Stimulated activated memory B cell treated with anti-CD40 and anti-IgM and Interleukin-4, amounts not matched to agents 10 μg/mL and 1 μg/mL and 100 μg/mL, for 72 hours (primary cell): ENCODE data around the gene FNDC3B.

Experiments
- ATAC-seq: fragments of 150-1000 bp; cut with Tn5 transposase; 2 replicates; pipeline ENCODE4 v1.10.0; 2021
- H3K27ac Mint-ChIP-seq: one replicate; pipeline ENCODE4 v1.8.0; 2022; ENCODE audit warnings: mild to moderate bottlenecking, mixed read lengths
- H3K27me3 Mint-ChIP-seq: one replicate; pipeline ENCODE4 v1.8.0; 2022; ENCODE audit warnings: mixed read lengths
- H3K36me3 Mint-ChIP-seq: one replicate; pipeline ENCODE4 v1.8.0; 2022; ENCODE audit warnings: mixed read lengths
- H3K4me1 Mint-ChIP-seq: one replicate; pipeline ENCODE4 v1.8.0; 2022; ENCODE audit warnings: mixed read lengths
- H3K4me3 Mint-ChIP-seq: one replicate; pipeline ENCODE4 v1.8.0; 2022; ENCODE audit warnings: mild to moderate bottlenecking, moderate library complexity, mixed read lengths
- H3K9me3 Mint-ChIP-seq: one replicate; pipeline ENCODE4 v1.8.0; 2022; ENCODE audit warnings: mixed read lengths

Gene FNDC3B

GRCh38 chr3:172101107-172101506, 61.7 kb downstream of the FNDC3B start:
- peaks cover 11% of the 10 kb centered on the region for H3K4me1 Mint-ChIP-seq
- H3K4me3 Mint-ChIP-seq: no peak overlapping the region
- no peak overlapping the region for H3K27ac Mint-ChIP-seq
- H3K27me3 Mint-ChIP-seq: peaks cover 38% of the 10 kb centered on the region
- H3K36me3 Mint-ChIP-seq: no peaks in the 10 kb centered on the region
- no peaks in the 10 kb centered on the region for H3K9me3 Mint-ChIP-seq
- ATAC-seq: no peak

DNA sequence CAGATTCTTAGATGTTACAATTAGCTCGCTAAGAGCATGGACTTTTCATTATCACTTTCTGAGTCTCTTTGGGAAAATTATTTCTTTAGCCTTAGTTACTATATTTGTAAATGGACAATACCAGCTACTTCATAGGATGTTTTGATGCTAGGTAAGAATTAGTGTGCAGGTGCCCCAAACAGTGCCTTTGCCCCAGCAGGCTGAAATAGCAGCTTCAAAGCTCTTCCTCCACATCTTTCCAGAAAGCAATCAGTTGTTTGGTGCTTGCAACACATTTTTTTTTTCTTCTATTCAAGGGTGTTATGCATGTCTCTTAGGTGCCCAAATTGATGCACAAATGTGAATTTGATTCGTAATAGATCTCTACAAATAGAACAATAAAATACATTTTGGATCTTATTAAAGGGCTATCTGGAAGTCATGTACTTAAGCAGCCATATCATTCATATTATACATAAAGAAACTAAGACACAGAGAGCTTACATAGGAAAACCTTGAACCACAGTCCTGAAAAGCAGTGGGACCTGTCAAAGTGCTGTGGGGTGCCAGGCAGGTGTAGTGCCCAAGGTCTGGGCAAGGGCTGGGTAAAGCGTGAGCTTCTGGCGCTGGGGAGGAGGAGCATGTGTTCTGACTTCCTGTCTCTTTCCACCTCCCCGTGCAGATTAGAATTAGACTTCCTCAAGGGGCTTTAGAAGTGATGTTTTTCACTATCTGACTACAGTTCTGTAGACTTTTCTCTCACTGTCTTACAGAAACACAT, 62.9 kb downstream of the FNDC3B start:
- H3K4me3 Mint-ChIP-seq: peak overlapping the region; percentile 9
- no peaks in the 10 kb centered on the region for H3K9me3 Mint-ChIP-seq
- H3K27me3 Mint-ChIP-seq: peaks cover 43% of the 10 kb centered on the region
- H3K27ac Mint-ChIP-seq: no peak overlapping the region
- peaks cover 21% of the 10 kb centered on the region for H3K4me1 Mint-ChIP-seq
- H3K36me3 Mint-ChIP-seq: no peaks in the 10 kb centered on the region
- no peak for ATAC-seq

DNA sequence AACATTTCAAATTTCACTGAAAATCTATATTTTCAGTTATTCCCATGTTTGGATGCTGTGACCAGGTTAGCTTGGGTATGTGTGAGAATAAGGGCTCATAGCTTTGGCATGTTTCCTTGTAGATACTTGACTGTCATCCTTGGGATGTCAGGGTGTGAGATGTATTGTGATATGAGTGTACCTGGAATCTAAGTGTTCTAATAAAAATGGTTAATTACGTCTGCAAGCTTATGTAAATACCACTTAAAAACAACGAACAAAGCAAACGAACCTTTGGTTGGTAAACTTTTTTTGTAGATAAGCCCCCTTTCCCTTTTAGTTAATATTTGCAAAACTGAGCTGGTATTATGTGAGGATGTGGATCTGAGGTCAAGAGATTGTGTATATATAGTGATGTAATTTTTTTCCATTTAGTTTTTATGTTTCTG, 63.5 kb downstream of the FNDC3B start:
- ATAC-seq: no peak
- Mint-ChIP-seq H3K27me3 (peaks cover 43% of the 10 kb centered on the region), H3K27ac (no peak overlapping the region), H3K9me3 (no peaks in the 10 kb centered on the region), H3K4me1 (peaks cover 27% of the 10 kb centered on the region), H3K36me3 (no peaks in the 10 kb centered on the region), H3K4me3 (no peak overlapping the region)

DNA sequence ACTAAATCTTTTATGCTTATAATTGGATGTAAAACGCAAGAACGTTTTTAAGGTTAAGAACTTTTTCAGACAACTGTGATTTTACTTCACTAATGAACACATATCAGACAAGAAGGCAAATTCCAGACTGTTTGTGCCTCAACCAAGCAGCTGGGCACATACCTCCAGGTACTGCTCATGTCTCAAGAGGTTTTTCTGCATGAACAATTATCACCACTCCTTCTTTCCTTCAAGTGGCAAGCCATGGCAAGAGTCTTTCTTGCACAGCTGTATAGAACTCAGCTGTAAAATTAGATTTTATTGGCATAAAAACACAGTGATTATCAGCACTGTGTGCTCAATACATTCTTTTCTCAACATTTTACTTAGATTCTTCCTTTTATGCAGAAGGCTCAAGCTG, 64.3 kb downstream of the FNDC3B start:
- Mint-ChIP-seq H3K27ac (no peak overlapping the region), H3K36me3 (no peaks in the 10 kb centered on the region), H3K4me1 (peaks cover 29% of the 10 kb centered on the region), H3K27me3 (peaks cover 43% of the 10 kb centered on the region), H3K4me3 (no peak overlapping the region), H3K9me3 (no peaks in the 10 kb centered on the region)
- ATAC-seq: no peak

- H3K9me3 Mint-ChIP-seq: no peaks in the 10 kb centered on the region
- peaks cover 29% of the 10 kb centered on the region for H3K4me1 Mint-ChIP-seq
- H3K27me3 Mint-ChIP-seq: peaks cover 39% of the 10 kb centered on the region
- ATAC-seq: no peak
- H3K27ac Mint-ChIP-seq: no peak overlapping the region
- H3K36me3 Mint-ChIP-seq: no peaks in the 10 kb centered on the region
- H3K4me3 Mint-ChIP-seq: no peak overlapping the region
These were observed 65.2 kb downstream of the FNDC3B start for GRCh38 chr3:172104471-172105072.

DNA sequence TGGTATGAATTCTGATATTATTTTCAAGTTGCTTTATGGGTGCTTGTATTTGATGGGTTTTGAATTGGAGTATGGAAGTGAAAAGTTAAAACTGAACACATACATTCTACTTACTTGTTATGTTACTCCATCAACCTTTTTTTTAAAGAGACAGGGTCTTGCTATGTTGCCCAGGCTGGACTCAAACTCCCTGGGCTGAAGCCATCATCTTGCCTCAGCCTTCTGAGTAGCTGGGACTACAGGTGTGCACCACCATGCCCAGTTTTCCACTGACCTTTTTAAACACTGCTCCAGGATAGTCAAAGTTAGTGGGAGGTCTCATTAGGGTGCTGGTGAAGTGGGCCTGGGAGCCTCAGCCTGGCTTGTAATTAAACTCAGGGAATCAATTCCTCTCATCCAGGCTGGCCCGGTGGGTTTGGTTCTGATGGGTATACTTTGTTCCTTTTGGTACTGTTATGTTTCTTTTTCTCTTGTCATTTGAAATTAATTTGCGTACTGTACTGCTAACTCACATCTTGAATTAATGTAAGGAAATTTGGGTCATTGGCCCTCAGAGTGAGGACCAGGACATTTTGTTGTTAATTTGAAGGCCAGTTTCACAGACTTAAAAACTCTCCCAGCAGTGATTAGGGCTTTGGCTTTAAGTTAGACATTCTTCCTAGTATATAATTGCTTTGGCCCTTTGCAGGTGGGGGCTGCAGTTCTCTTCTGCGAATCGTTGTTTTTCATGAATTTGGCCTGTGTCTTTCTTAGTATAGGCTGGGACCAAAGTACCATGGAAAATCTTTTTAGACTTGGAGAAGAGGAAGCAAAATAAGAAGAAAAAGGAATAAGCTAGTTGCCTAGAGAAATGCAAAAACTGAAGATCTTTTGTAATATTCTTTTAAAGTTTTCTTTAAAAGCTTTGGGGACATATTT, 66.9 kb downstream of the FNDC3B start:
- no peak overlapping the region for H3K4me3 Mint-ChIP-seq
- H3K27me3 Mint-ChIP-seq: peaks cover 49% of the 10 kb centered on the region
- no peaks in the 10 kb centered on the region for H3K36me3 Mint-ChIP-seq
- peak overlapping the region; percentile 67 for H3K27ac Mint-ChIP-seq
- H3K9me3 Mint-ChIP-seq: no peaks in the 10 kb centered on the region
- ATAC-seq: no peak
- H3K4me1 Mint-ChIP-seq: peaks cover 29% of the 10 kb centered on the region

GRCh38 chr3:172106989-172107388, 67.6 kb downstream of the FNDC3B start:
- H3K9me3 Mint-ChIP-seq: no peaks in the 10 kb centered on the region
- peak overlapping the region; percentile 57 for H3K4me3 Mint-ChIP-seq
- H3K4me1 Mint-ChIP-seq: peaks cover 29% of the 10 kb centered on the region
- peak; percentile 77 for ATAC-seq
- peaks cover 45% of the 10 kb centered on the region for H3K27me3 Mint-ChIP-seq
- no peaks in the 10 kb centered on the region for H3K36me3 Mint-ChIP-seq
- H3K27ac Mint-ChIP-seq: peak overlapping the region; percentile 67

GRCh38 chr3:172107403-172107802, 68.0 kb downstream of the FNDC3B start:
- peak overlapping the region; percentile 57 for H3K4me3 Mint-ChIP-seq
- peak; percentile 97 for ATAC-seq
- peaks cover 24% of the 10 kb centered on the region for H3K4me1 Mint-ChIP-seq
- peaks cover 41% of the 10 kb centered on the region for H3K27me3 Mint-ChIP-seq
- H3K9me3 Mint-ChIP-seq: no peaks in the 10 kb centered on the region
- no peaks in the 10 kb centered on the region for H3K36me3 Mint-ChIP-seq
- H3K27ac Mint-ChIP-seq: peak overlapping the region; percentile 67

GRCh38 chr3:172110127-172110779, 70.9 kb downstream of the FNDC3B start:
- Mint-ChIP-seq H3K27ac (no peak overlapping the region), H3K9me3 (no peaks in the 10 kb centered on the region), H3K4me3 (no peak overlapping the region), H3K27me3 (peaks cover 39% of the 10 kb centered on the region), H3K4me1 (peaks cover 17% of the 10 kb centered on the region), H3K36me3 (peaks cover 15% of the 10 kb centered on the region)
- no peak for ATAC-seq

GRCh38 chr3:172111163-172111562, 71.8 kb downstream of the FNDC3B start:
- ATAC-seq: no peak
- Mint-ChIP-seq H3K4me1 (peaks cover 17% of the 10 kb centered on the region), H3K27me3 (peaks cover 31% of the 10 kb centered on the region), H3K9me3 (no peaks in the 10 kb centered on the region), H3K36me3 (peaks cover 15% of the 10 kb centered on the region), H3K27ac (no peak overlapping the region), H3K4me3 (no peak overlapping the region)

DNA sequence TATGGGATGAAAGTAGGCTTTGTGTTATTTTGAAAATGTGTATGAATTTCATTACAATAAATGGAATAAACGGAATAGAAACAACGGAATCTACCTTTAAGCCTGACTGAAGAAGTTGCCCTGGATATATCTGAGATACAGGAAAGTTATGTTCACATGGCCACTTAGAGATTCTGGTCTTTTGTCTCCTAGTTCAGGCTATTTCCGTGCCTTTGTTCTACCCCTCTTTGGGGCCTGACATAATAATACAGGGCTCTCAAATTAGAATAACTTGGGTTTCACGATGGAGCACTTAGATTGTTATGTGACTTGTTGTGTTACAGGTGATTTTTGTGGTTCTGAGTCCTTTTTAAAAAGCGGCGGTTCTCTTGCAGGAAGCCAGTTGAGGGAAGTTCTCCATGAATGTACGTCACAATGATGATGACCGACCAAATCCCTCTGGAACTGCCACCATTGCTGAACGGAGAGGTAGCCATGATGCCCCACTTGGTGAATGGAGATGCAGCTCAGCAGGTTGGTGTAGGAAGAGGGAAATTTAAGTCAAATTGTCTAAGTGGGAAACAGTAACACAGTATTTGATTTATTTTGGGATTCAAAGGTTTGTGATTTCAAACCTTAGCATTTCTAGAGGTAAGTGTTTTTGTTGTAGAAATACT, 72.8 kb downstream of the FNDC3B start:
- Mint-ChIP-seq H3K27ac (no peak overlapping the region), H3K27me3 (peaks cover 27% of the 10 kb centered on the region), H3K36me3 (peaks cover 15% of the 10 kb centered on the region), H3K4me1 (peaks cover 8% of the 10 kb centered on the region), H3K9me3 (no peaks in the 10 kb centered on the region), H3K4me3 (no peak overlapping the region)
- no peak for ATAC-seq

GRCh38 chr3:172112734-172113120, 73.3 kb downstream of the FNDC3B start:
- H3K27ac Mint-ChIP-seq: no peak overlapping the region
- ATAC-seq: no peak
- peaks cover 3% of the 10 kb centered on the region for H3K4me1 Mint-ChIP-seq
- H3K9me3 Mint-ChIP-seq: no peaks in the 10 kb centered on the region
- H3K4me3 Mint-ChIP-seq: no peak overlapping the region
- peaks cover 15% of the 10 kb centered on the region for H3K36me3 Mint-ChIP-seq
- peaks cover 27% of the 10 kb centered on the region for H3K27me3 Mint-ChIP-seq

GRCh38 chr3:172113710-172114109, 74.3 kb downstream of the FNDC3B start:
- Mint-ChIP-seq H3K4me1 (no peaks in the 10 kb centered on the region), H3K36me3 (peaks cover 15% of the 10 kb centered on the region), H3K27ac (no peak overlapping the region), H3K4me3 (no peak overlapping the region), H3K27me3 (peaks cover 27% of the 10 kb centered on the region), H3K9me3 (no peaks in the 10 kb centered on the region)
- no peak for ATAC-seq

GRCh38 chr3:172115059-172115458, 75.7 kb downstream of the FNDC3B start:
- peaks cover 15% of the 10 kb centered on the region for H3K36me3 Mint-ChIP-seq

More at GRCh38 chr3:172115059-172115458, 75.7 kb downstream of the FNDC3B start:
- Mint-ChIP-seq H3K4me3 (no peak overlapping the region), H3K27ac (no peak overlapping the region), H3K4me1 (no peaks in the 10 kb centered on the region), H3K9me3 (no peaks in the 10 kb centered on the region), H3K27me3 (peaks cover 18% of the 10 kb centered on the region)
- ATAC-seq: no peak
